Parathyroid adenoma (tissue), 2 donors: ENCODE measurements around the gene PCDHGA1.
"Not testable (repeated sequence)": the region's sequence is repeated elsewhere in the genome, so short reads cannot be mapped to it uniquely, and the experiment has no call there.

ENCODE experiments used
- H2AFZ ChIP-seq: fragments of 300-600 bp; sonication (generic); one replicate; pipeline ENCODE4 v1.7.0; 2017; ENCODE audit warnings: antibody characterized with exemption, mild to moderate bottlenecking
- H3K27ac ChIP-seq: fragments of 300-600 bp; sonication (generic); one replicate; pipeline ENCODE4 v1.7.0; 2017
- H3K27me3 ChIP-seq: fragments of 300-600 bp; sonication (generic); one replicate; pipeline ENCODE4 v1.7.0; 2017; ENCODE audit warnings: low read length; ENCODE audit not compliant: control insufficient read depth, insufficient read depth
- H3K36me3 ChIP-seq: fragments of 300-600 bp; sonication (generic); one replicate; pipeline ENCODE4 v1.7.0; 2017; ENCODE audit warnings: low read length; ENCODE audit not compliant: control insufficient read depth, insufficient read depth
- H3K4me1 ChIP-seq: fragments of 300-600 bp; sonication (generic); one replicate; pipeline ENCODE4 v1.7.0; 2017; ENCODE audit warnings: control low read depth
- H3K4me2 ChIP-seq: fragments of 300-600 bp; sonication (generic); one replicate; pipeline ENCODE4 v1.7.0; 2017; ENCODE audit warnings: low read length
- H3K4me3 ChIP-seq: fragments of 300-600 bp; sonication (generic); one replicate; pipeline ENCODE4 v1.7.0; 2017; ENCODE audit warnings: low read depth, low read length
- H3K79me2 ChIP-seq: fragments of 300-600 bp; sonication (generic); one replicate; pipeline ENCODE4 v1.7.0; 2017; ENCODE audit warnings: control low read depth
- H3K9ac ChIP-seq: fragments of 300-600 bp; sonication (generic); one replicate; pipeline ENCODE4 v1.7.0; 2017; ENCODE audit warnings: mild to moderate bottlenecking
- H3K9me3 ChIP-seq: fragments of 300-600 bp; sonication (generic); one replicate; pipeline ENCODE4 v1.7.0; 2017; ENCODE audit warnings: low read length; ENCODE audit not compliant: control insufficient read depth
- TF ChIP-seq, protein P1 (sequence below): fragments of 300-600 bp; sonication (generic); IDR thresholded peaks from one replicate; pipeline ENCODE4 v1.7.0; 2017; ENCODE audit warnings: antibody characterized with exemption, mild to moderate bottlenecking
- donor health status: primary hyperparathyroidism.

The PCDHGA1 gene

DNA sequence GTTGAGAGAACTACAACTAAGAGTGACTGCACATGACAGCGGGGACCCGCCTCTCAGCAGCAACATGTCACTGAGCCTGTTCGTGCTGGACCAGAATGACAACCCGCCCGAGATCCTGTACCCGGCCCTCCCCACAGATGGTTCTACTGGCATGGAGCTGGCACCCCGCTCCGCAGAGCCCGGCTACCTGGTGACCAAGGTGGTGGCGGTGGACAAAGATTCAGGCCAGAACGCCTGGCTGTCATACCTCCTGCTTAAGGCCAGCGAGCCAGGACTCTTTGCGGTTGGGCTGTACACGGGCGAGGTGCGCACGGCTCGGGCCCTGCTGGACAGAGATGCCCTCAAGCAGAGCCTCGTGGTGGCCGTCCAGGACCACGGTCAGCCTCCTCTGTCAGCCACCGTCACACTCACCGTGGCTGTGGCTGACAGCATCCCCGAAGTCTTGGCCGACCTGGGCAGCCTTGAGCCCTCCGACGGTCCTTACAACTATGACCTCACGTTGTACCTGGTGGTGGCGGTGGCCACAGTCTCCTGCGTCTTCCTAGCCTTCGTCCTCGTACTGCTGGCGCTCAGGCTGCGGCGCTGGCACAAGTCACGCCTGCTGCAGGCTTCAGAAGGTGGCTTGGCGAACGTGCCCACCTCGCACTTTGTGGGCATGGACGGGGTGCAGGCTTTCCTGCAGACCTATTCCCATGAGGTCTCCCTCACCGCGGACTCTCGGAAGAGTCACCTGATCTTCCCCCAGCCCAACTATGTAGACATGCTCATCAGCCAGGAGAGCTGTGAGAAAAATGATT lies 54.4 kb downstream of the PCDHGA1 start:
- H3K4me1 ChIP-seq = no peaks in the 10 kb centered on the region
- H2AFZ ChIP-seq = no peak overlapping the region
- TF ChIP-seq, protein P1, sequence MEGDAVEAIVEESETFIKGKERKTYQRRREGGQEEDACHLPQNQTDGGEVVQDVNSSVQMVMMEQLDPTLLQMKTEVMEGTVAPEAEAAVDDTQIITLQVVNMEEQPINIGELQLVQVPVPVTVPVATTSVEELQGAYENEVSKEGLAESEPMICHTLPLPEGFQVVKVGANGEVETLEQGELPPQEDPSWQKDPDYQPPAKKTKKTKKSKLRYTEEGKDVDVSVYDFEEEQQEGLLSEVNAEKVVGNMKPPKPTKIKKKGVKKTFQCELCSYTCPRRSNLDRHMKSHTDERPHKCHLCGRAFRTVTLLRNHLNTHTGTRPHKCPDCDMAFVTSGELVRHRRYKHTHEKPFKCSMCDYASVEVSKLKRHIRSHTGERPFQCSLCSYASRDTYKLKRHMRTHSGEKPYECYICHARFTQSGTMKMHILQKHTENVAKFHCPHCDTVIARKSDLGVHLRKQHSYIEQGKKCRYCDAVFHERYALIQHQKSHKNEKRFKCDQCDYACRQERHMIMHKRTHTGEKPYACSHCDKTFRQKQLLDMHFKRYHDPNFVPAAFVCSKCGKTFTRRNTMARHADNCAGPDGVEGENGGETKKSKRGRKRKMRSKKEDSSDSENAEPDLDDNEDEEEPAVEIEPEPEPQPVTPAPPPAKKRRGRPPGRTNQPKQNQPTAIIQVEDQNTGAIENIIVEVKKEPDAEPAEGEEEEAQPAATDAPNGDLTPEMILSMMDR = no peak
- H3K79me2 ChIP-seq = no peaks in the 10 kb centered on the region
- H3K36me3 ChIP-seq = no peaks in the 10 kb centered on the region
- H3K4me3 ChIP-seq = no peak overlapping the region
- H3K9me3 ChIP-seq = no peaks in the 10 kb centered on the region
- no peak overlapping the region for H3K27ac ChIP-seq
- H3K9ac ChIP-seq = no peak overlapping the region
- H3K4me2 ChIP-seq = no peak overlapping the region
- H3K27me3 ChIP-seq = no peaks in the 10 kb centered on the region

DNA sequence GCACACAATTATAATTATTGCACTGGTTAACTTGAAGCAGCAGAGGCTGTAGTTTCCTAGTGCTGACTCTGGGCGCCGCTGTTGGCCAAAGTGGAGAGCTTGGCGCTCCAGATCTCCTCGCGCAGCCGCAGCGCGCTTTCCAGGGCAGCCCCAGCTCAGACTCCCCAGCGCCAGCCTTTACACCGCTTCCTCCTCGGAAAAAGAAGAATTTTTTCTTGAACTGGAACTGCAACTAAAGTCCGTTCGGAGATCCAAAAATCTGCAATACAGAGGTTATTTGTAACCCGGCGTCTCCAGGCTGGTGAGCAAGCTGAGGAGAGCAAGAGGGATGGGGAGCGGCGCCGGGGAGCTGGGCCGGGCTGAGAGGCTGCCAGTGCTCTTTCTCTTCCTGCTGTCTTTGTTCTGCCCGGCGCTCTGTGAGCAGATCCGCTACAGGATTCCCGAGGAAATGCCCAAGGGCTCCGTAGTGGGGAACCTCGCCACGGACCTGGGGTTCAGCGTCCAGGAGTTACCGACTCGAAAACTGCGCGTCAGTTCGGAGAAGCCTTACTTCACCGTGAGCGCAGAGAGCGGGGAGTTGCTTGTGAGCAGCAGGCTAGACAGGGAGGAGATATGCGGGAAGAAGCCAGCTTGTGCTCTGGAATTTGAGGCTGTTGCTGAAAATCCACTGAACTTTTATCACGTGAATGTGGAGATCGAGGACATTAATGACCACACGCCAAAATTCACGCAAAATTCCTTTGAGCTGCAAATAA lies 57.4 kb downstream of the PCDHGA1 start, which contains the start of gene PCDHGB4:
TSS of gene PCDHGB4 (plus strand) at position 142 of the 755 bp plus-strand sequence. CDS start at position 329, 187 bp downstream.
- not testable (repeated sequence) for H3K9ac ChIP-seq, H3K79me2 ChIP-seq, H3K27ac ChIP-seq, H3K9me3 ChIP-seq, H3K27me3 ChIP-seq, H2AFZ ChIP-seq, H3K36me3 ChIP-seq, H3K4me1 ChIP-seq, H3K4me3 ChIP-seq, H3K4me2 ChIP-seq
- TF ChIP-seq, protein P1 = peak; percentile 43

DNA sequence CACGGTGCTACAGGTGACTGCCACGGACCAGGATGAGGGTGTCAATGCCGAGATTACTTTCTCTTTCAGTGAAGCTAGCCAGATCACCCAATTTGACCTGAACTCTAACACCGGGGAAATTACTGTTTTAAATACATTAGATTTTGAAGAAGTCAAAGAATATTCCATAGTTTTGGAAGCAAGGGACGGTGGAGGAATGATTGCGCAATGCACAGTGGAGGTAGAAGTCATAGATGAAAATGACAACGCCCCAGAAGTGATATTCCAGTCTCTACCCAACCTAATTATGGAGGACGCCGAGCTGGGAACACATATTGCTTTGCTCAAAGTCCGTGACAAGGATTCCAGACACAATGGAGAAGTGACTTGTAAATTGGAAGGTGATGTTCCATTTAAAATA lies 58.3 kb downstream of the PCDHGA1 start:
- H3K4me1 ChIP-seq = no peaks in the 10 kb centered on the region
- no peak overlapping the region for H3K4me3 ChIP-seq
- no peaks in the 10 kb centered on the region for H3K9me3 ChIP-seq

DNA sequence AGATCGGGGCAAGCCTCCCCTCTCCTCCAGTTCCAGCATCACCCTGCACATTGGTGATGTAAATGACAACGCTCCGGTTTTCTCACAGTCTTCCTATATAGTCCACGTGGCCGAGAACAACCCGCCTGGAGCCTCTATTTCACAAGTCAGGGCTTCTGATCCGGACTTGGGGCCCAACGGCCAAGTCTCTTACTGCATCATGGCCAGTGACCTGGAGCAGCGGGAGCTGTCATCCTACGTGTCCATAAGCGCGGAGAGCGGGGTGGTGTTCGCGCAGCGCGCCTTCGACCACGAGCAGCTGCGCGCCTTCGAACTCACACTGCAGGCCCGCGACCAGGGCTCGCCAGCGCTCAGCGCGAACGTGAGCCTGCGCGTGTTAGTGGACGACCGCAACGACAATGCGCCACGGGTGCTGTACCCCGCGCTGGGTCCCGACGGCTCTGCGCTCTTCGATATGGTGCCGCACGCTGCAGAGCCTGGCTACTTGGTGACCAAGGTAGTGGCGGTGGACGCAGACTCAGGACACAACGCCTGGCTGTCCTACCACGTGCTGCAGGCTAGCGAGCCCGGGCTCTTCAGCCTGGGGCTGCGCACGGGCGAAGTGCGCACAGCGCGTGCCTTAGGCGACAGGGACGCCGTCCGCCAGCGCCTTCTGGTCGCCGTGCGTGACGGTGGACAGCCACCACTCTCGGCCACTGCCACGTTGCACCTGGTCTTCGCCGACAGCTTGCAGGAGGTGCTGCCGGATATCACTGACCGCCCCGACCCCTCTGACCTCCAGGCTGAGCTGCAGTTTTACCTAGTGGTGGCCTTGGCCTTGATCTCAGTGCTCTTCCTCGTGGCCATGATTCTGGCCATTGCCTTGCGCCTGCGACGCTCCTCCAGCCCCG lies 59.1 kb downstream of the PCDHGA1 start:
- Histone ChIP-seq H3K4me3 (no peak overlapping the region), H3K79me2 (no peaks in the 10 kb centered on the region), H2AFZ (no peak overlapping the region), H3K4me2 (no peak overlapping the region), H3K9ac (no peak overlapping the region), H3K9me3 (no peaks in the 10 kb centered on the region), H3K27ac (no peak overlapping the region), H3K4me1 (no peaks in the 10 kb centered on the region), H3K27me3 (no peaks in the 10 kb centered on the region), H3K36me3 (peaks cover 3% of the 10 kb centered on the region)
- TF ChIP-seq, protein P1 = no peak

More for the DNA sequence above, 58.3 kb downstream of the PCDHGA1 start:
- no peak overlapping the region for H3K4me2 ChIP-seq
- H2AFZ ChIP-seq = no peak overlapping the region
- no peak overlapping the region for H3K9ac ChIP-seq
- H3K27me3 ChIP-seq = no peaks in the 10 kb centered on the region
- H3K36me3 ChIP-seq = peaks cover 3% of the 10 kb centered on the region
- TF ChIP-seq, protein P1 = no peak
- H3K79me2 ChIP-seq = no peaks in the 10 kb centered on the region
- no peak overlapping the region for H3K27ac ChIP-seq
